ENCODE measurements around the gene ST3GAL4.

DNA sequence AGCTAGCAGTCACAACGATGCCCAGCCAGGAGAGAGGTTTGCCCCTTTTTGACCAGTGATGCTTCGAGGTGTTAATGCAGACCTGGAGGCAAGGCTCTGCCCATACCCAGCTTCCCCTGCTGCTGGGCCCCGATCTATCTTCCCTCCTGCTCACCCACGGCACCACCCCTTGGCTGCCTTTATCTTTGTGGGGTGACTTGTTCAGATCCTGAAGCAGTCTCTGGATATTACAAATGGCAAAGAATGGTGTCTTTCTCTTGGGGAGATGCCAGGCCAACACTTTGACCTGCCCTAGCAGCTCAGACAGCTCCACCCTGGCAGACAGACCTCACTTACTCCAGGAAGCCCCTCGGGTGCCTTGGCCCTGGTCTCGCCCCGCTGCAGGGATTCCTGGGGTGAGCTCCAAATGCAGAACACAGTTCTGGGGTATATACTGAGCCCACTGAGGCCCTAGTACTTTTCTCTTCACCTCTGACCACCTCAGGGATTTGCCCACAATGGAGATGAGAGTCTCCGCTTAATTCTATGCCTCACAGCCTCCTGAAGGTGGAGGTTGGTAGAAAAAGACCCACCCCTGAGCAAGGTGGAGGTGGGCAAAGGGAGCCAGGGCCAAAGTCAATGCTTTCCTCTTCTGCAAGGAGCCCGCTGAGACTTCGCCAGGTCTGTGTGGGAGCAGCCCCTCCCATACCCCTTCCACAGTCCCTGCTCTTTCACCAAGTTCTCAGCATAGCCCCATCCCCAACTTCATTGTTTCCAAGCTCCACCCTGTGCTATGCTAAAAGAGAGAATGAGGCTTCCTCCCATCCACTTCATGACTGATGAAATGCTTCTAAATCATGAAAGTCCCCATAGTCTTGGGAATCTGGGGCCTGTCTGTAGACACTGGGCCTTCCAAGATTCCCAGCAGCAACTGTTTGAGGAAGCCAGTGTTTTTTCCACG, 11.1 kb upstream of the ST3GAL4 start:
- TF ChIP-seq CTCF (IDR thresholded peaks at IDR 0.05), result no peak
- no peak for TF ChIP-seq POLR2A (IDR thresholded peaks at IDR 0.05)

Data from testis (tissue), 2 donors.